Measurements from ENCODE around the gene POLR3A.

POLR3A gene

GRCh38 chr10:78072504-78072903 is 43.2 kb upstream of the POLR3A start:
- no peaks in the 10 kb centered on the region for H4K20me1 ChIP-seq (ENCODE audit: low read depth, low read length)
- H3K79me2 ChIP-seq (ENCODE audit: insufficient read depth, low read length), result no peaks in the 10 kb centered on the region
- no peaks in the 10 kb centered on the region for H3F3A ChIP-seq (ENCODE audit: insufficient read depth)
- no peaks in the 10 kb centered on the region for H3K9me3 ChIP-seq (ENCODE audit: insufficient read depth, low read length)
- no peaks in the 10 kb centered on the region for H3K36me3 ChIP-seq (ENCODE audit: low read length)
- H2AFZ ChIP-seq (ENCODE audit: low read depth, low read length, severe bottlenecking), result no peak overlapping the region
- H3K4me2 ChIP-seq (ENCODE audit: low read depth, low read length, poor library complexity, severe bottlenecking), result no peak overlapping the region
- no peak overlapping the region for H3K27ac ChIP-seq (ENCODE audit: low read depth, low read length)
- H3K9me2 ChIP-seq (replicated peaks; ENCODE audit: insufficient read depth, low read length), result no peaks in the 10 kb centered on the region
- H3K9ac ChIP-seq (ENCODE audit: low read length), result no peak overlapping the region
- H3K4me3 ChIP-seq (ENCODE audit: insufficient read depth, low read length, poor library complexity, severe bottlenecking), result no peak overlapping the region
- no peaks in the 10 kb centered on the region for H3K27me3 ChIP-seq (ENCODE audit: low read length)
- TF ChIP-seq EZH2phosphoT487 (conservative IDR thresholded peaks at IDR 0.05; ENCODE audit: low read length) (no peak), CTCF (IDR thresholded peaks at IDR 0.05; ENCODE audit: insufficient read depth, low read length, poor library complexity, severe bottlenecking) (no peak)

GRCh38 chr10:78071857-78072179 is 42.5 kb upstream of the POLR3A start:
- TF ChIP-seq CTCF (IDR thresholded peaks at IDR 0.05; ENCODE audit: insufficient read depth, low read length, poor library complexity, severe bottlenecking), result no peak
- no peak for TF ChIP-seq EZH2phosphoT487 (conservative IDR thresholded peaks at IDR 0.05; ENCODE audit: low read length)
- H3K9ac ChIP-seq (ENCODE audit: low read length), result no peak overlapping the region
- H3K9me2 ChIP-seq (replicated peaks; ENCODE audit: insufficient read depth, low read length), result no peaks in the 10 kb centered on the region
- no peak overlapping the region for H3K27ac ChIP-seq (ENCODE audit: low read depth, low read length)
- H3K9me3 ChIP-seq (ENCODE audit: insufficient read depth, low read length), result no peaks in the 10 kb centered on the region
- no peaks in the 10 kb centered on the region for H3K27me3 ChIP-seq (ENCODE audit: low read length)
- H3K4me3 ChIP-seq (ENCODE audit: insufficient read depth, low read length, poor library complexity, severe bottlenecking), result no peak overlapping the region
- no peaks in the 10 kb centered on the region for H3K36me3 ChIP-seq (ENCODE audit: low read length)
- H4K20me1 ChIP-seq (ENCODE audit: low read depth, low read length), result no peaks in the 10 kb centered on the region
- H3K79me2 ChIP-seq (ENCODE audit: insufficient read depth, low read length), result no peaks in the 10 kb centered on the region
- H3K4me2 ChIP-seq (ENCODE audit: low read depth, low read length, poor library complexity, severe bottlenecking), result no peak overlapping the region
- H3F3A ChIP-seq (ENCODE audit: insufficient read depth), result no peaks in the 10 kb centered on the region
- no peak overlapping the region for H2AFZ ChIP-seq (ENCODE audit: low read depth, low read length, severe bottlenecking)

GRCh38 chr10:78071140-78071856 is 42.0 kb upstream of the POLR3A start:
- Histone ChIP-seq H3K9me3 (ENCODE audit: insufficient read depth, low read length) (no peaks in the 10 kb centered on the region), H3K4me3 (ENCODE audit: insufficient read depth, low read length, poor library complexity, severe bottlenecking) (no peak overlapping the region), H4K20me1 (ENCODE audit: low read depth, low read length) (no peaks in the 10 kb centered on the region), H3K9me2 (replicated peaks; ENCODE audit: insufficient read depth, low read length) (no peaks in the 10 kb centered on the region), H3K9ac (ENCODE audit: low read length) (no peak overlapping the region), H3K27ac (ENCODE audit: low read depth, low read length) (no peak overlapping the region), H3K27me3 (ENCODE audit: low read length) (no peaks in the 10 kb centered on the region), H3K36me3 (ENCODE audit: low read length) (no peaks in the 10 kb centered on the region), H3K4me2 (ENCODE audit: low read depth, low read length, poor library complexity, severe bottlenecking) (no peak overlapping the region), H3K79me2 (ENCODE audit: insufficient read depth, low read length) (no peaks in the 10 kb centered on the region), H2AFZ (ENCODE audit: low read depth, low read length, severe bottlenecking) (no peak overlapping the region), H3F3A (ENCODE audit: insufficient read depth) (no peaks in the 10 kb centered on the region)
- TF ChIP-seq CTCF (IDR thresholded peaks at IDR 0.05; ENCODE audit: insufficient read depth, low read length, poor library complexity, severe bottlenecking) (no peak), EZH2phosphoT487 (conservative IDR thresholded peaks at IDR 0.05; ENCODE audit: low read length) (no peak)

Data from SU-DHL-6 (cell line).